Adrenal gland (tissue), 12 donors: Measurements from ENCODE around the gene ARHGAP10. TPM values are rescaled to one million over a fixed set of nuclear protein-coding genes. Genes with fewer than 3 reads are reported as not detected.

ENCODE experiments used
- DNase-seq, 7 donors: peaks; one replicate each; pipeline ENCODE4 v3.0.0-alpha.2; 2019 to 2020
- H3K27ac ChIP-seq, 5 donors: fragments of 200-600 bp; sonication (generic) in 4 of 5; 1 replicate in 3 of 5; 2 replicates in 2 of 5; pipeline versions ENCODE4 v1.5.1 to v1.8.0; 2016 to 2020; ENCODE audit warnings: mild to moderate bottlenecking in 1 of 5
- H3K27me3 ChIP-seq: fragments of 200-600 bp; 2 replicates; pipeline ENCODE4 v1.8.0; 2021
- H3K36me3 ChIP-seq, 2 donors: fragments of 200-600 bp; replicated peaks in 1 of 2; 1 replicate in 1 of 2; 2 replicates in 1 of 2; pipeline versions ENCODE4 v1.5.1 to v1.8.0; 2018 to 2022
- H3K4me1 ChIP-seq, 2 donors: fragments of 200-600 bp; replicated peaks in 1 of 2; 1 replicate in 1 of 2; 2 replicates in 1 of 2; pipeline versions ENCODE4 v1.5.1 to v1.8.0; 2018 to 2021
- H3K4me3 ChIP-seq, 4 donors: fragments of 200-600 bp; sonication (generic) in 3 of 4; one replicate each; pipeline ENCODE4 v1.5.1; 2016 to 2018
- H3K9me3 ChIP-seq, 3 donors: fragments of 200-600 bp; sonication (generic) in 1 of 3; replicated peaks in 1 of 3; 1 replicate in 2 of 3; 2 replicates in 1 of 3; pipeline versions ENCODE4 v1.5.1 to v1.8.0; 2016 to 2021
- CTCF ChIP-seq, 6 experiments: fragments of 450-650 bp in 4 of 6; fragments of 200-600 bp in 2 of 6; sonication (generic) in 1 of 6; IDR thresholded peaks; 1 replicate in 5 of 6; 2 replicates in 1 of 6; pipeline versions ENCODE4 v1.5.1 to v1.8.0; 2016 to 2021; ENCODE audit warnings: antibody characterized with exemption in 6 of 6, mild to moderate bottlenecking in 2 of 6, moderate library complexity in 1 of 6
- POLR2A ChIP-seq, 2 donors: fragments of 450-650 bp; IDR thresholded peaks; one replicate each; pipeline ENCODE4 v1.6.1; 2017; ENCODE audit warnings: antibody characterized with exemption in 2 of 2, mild to moderate bottlenecking in 2 of 2, moderate library complexity in 1 of 2
- WGBS, 4 donors: extraction: QIAGEN DNeasy Blood & Tissue Kit in 2 of 4; methylation state at CpG; one replicate each; pipeline versions ENCODE4 v1.1.5 to v1.1.7; 2013 to 2017; 5-methylcytosine and 5-hydroxymethylcytosine counted together
- intact Hi-C, 2 donors: fragments of 100-400 bp; cut with DNase I; formaldehyde crosslinking; loops; one replicate each; pipeline versions ENCODE4 v1.14.1 to v1.15.0; 2022 to 2023
- polyA plus RNA-seq, 3 donors: library from polyadenylated mRNA; stranded (reverse); fragments of 200-250 nt in 2 of 3; fragments of 350-450 nt in 1 of 3; fragmentation: Illumina TruSeq in 1 of 3; extraction: RNeasy Lipid Tissue Mini Kit (QIAGEN cat#74804) in 1 of 3; gene quantifications; one replicate each; pipeline ENCODE4 v1.2.3, GENCODE V29; 2013 to 2014
- total RNA-seq, 9 donors: library from RNA; depleted of rRNA in 4 of 9; stranded (reverse); fragments of >200 nt in 4 of 9; fragments of 120-200 nt in 1 of 9; fragmentation: NEBNext Ultra II Directional in 1 of 9; extraction: Animal tissue kit (Norgen Biotek cat#: 25700) in 1 of 9; gene quantifications; one replicate each; pipeline versions ENCODE4 v1.1.0 to v1.2.4, GENCODE V29; 2013 to 2023
- donor health status: healthy with polysubstance abuse.
- donor health status: Bipolar disorder and iron deficiency.
- donor health status: DM: yes; HTN: yes; CAD: no.
- donor health status: DM: no; HTN: no; CAD: no.
- donor health status: DM: no; HTN: no; CAD: no.
- donor health status: DM: yes; HTN: yes; CAD: no.

The ARHGAP10 gene
- total and polyA plus RNA-seq, 12 donors: 7.0 to 40.8 (median 22.1) TPM

- Histone ChIP-seq H3K27ac (no peak overlapping the region), H3K36me3 (no peaks in the 10 kb centered on the region), H3K4me3 (no peak overlapping the region), H3K9me3 (no peaks in the 10 kb centered on the region), H3K27me3 (no peaks in the 10 kb centered on the region), H3K4me1 (no peaks in the 10 kb centered on the region)
- WGBS, 4 donors: 84 to 92% (median 90%) methylated on average over 3 of the region's 3 CpGs
- no peak for DNase-seq
- no peak for TF ChIP-seq CTCF (IDR thresholded peaks at IDR 0.05)
- no peak for TF ChIP-seq POLR2A (IDR thresholded peaks at IDR 0.05)
- intact Hi-C loops: no loop called here
Observed at GRCh38 chr4:147839663-147840062, 107.8 kb downstream of the ARHGAP10 start.

- DNase-seq: no peak
- Histone ChIP-seq H3K4me3 (no peak overlapping the region), H3K4me1 (no peaks in the 10 kb centered on the region), H3K27ac (no peak overlapping the region), H3K36me3 (no peaks in the 10 kb centered on the region), H3K27me3 (no peaks in the 10 kb centered on the region), H3K9me3 (no peaks in the 10 kb centered on the region)
- intact Hi-C loops: no loop called here
- no peak for TF ChIP-seq POLR2A (IDR thresholded peaks at IDR 0.05)
- TF ChIP-seq CTCF (IDR thresholded peaks at IDR 0.05): no peak
- WGBS, 4 donors: 69 to 78% (median 72%) methylated on average over 4 of the region's 4 CpGs
Observed at GRCh38 chr4:147840838-147841738, 109.2 kb downstream of the ARHGAP10 start.

- Histone ChIP-seq H3K36me3 (no peaks in the 10 kb centered on the region), H3K9me3 (no peaks in the 10 kb centered on the region), H3K27me3 (no peaks in the 10 kb centered on the region), H3K27ac (no peak overlapping the region), H3K4me3 (no peak overlapping the region), H3K4me1 (peaks cover 0 to 1% of the 10 kb centered on the region in 2 donors)
- no peak for DNase-seq
- TF ChIP-seq CTCF (IDR thresholded peaks at IDR 0.05) (no peak), POLR2A (IDR thresholded peaks at IDR 0.05) (no peak)
- intact Hi-C loops: no loop called here
- WGBS, 4 donors: 85 to 95% (median 91%) methylated on average over 6 of the region's 6 CpGs
Observed at GRCh38 chr4:147842573-147842972, 110.7 kb downstream of the ARHGAP10 start.

GRCh38 chr4:147843162-147843561, 111.3 kb downstream of the ARHGAP10 start:
- H3K27ac ChIP-seq: no peak overlapping the region
- intact Hi-C loops: no loop called here

More at GRCh38 chr4:147843162-147843561, 111.3 kb downstream of the ARHGAP10 start:
- Histone ChIP-seq H3K36me3 (no peaks in the 10 kb centered on the region), H3K9me3 (no peaks in the 10 kb centered on the region), H3K27me3 (no peaks in the 10 kb centered on the region), H3K4me1 (peaks cover 1 to 7% of the 10 kb centered on the region in 2 donors), H3K4me3 (no peak overlapping the region)
- TF ChIP-seq POLR2A (IDR thresholded peaks at IDR 0.05): no peak
- no peak for TF ChIP-seq CTCF (IDR thresholded peaks at IDR 0.05)
- WGBS, 4 donors: 77 to 80% (median 78%) methylated on average over 5 of the region's 5 CpGs
- DNase-seq: no peak
